ENCODE data around the gene GRHPR. TPM values are rescaled to one million over a fixed set of nuclear protein-coding genes. Genes with fewer than 3 reads are reported as not detected.

GRHPR gene
- total and polyA plus RNA-seq, 2 of the 8 experiments (the other 6 are each of a cell fraction or from before 2014, with no cell fraction given): 97.0 to 201 TPM

GRCh38 chr9:37453827-37454226 lies 31.3 kb downstream of the GRHPR start:
- H3K36me3 ChIP-seq (ENCODE audit: control insufficient read depth in 2 of 4, insufficient read depth in 4 of 4, low read length in 3 of 4): no peaks in the 10 kb centered on the region; a peak in 1 of 8 replicates
- H4K8ac ChIP-seq (ENCODE audit: extremely low read depth, insufficient read depth, low read length): no peak overlapping the region
- H3K56ac ChIP-seq (replicated peaks; ENCODE audit: insufficient read length, low read depth, low read length): no peak overlapping the region
- H2BK120ac ChIP-seq (replicated peaks; ENCODE audit: low read depth, low read length): no peak overlapping the region
- no peak overlapping the region for H3K4ac ChIP-seq (replicated peaks; ENCODE audit: insufficient read length, low read depth, low read length)
- H3K14ac ChIP-seq (ENCODE audit: insufficient read length): no peak overlapping the region
- TF ChIP-seq, protein P1, sequence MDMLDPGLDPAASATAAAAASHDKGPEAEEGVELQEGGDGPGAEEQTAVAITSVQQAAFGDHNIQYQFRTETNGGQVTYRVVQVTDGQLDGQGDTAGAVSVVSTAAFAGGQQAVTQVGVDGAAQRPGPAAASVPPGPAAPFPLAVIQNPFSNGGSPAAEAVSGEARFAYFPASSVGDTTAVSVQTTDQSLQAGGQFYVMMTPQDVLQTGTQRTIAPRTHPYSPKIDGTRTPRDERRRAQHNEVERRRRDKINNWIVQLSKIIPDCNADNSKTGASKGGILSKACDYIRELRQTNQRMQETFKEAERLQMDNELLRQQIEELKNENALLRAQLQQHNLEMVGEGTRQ (IDR thresholded peaks at IDR 0.05; ENCODE audit: low read length): no peak
- TF ChIP-seq ZNF274 (IDR thresholded peaks at IDR 0.05; ENCODE audit: borderline replicate concordance, extremely low read depth, low read length) (no peak), CBX5 (IDR thresholded peaks at IDR 0.05; ENCODE audit: low read depth, low read length) (no peak), JUND (IDR thresholded peaks at IDR 0.05; ENCODE audit: low read length) (no peak), SIN3A (conservative IDR thresholded peaks at IDR 0.05 in 1 of 2, IDR thresholded peaks at IDR 0.05 in 1 of 2; ENCODE audit: low read depth in 1 of 2, low read length in 2 of 2) (no peak), SIX5 (IDR thresholded peaks at IDR 0.05; ENCODE audit: low read depth, low read length) (no peak), RAD21 (IDR thresholded peaks at IDR 0.05 in 1 of 2, conservative IDR thresholded peaks at IDR 0.05 in 1 of 2; ENCODE audit: low read depth in 2 of 2, low read length in 2 of 2) (no peak), SP4 (IDR thresholded peaks at IDR 0.05; ENCODE audit: low read length) (no peak), RXRA (IDR thresholded peaks at IDR 0.05; ENCODE audit: insufficient read depth, low read depth, low read length) (no peak), TEAD4 (IDR thresholded peaks at IDR 0.05; ENCODE audit: low read depth, low read length) (no peak)
- H3K9ac ChIP-seq (replicated peaks in 1 of 4; ENCODE audit: extremely low read depth in 1 of 4, low read depth in 3 of 4, low read length in 3 of 4): no peak overlapping the region
- no peak overlapping the region for H2BK20ac ChIP-seq (ENCODE audit: low read length)
- no peaks in the 10 kb centered on the region for H3K23me2 ChIP-seq (ENCODE audit: low read depth, low read length)
- no peak overlapping the region for H4K91ac ChIP-seq (replicated peaks; ENCODE audit: insufficient read length, low read length)
- H3K27ac ChIP-seq (ENCODE audit: low read depth, low read length): no peak overlapping the region
- no peak overlapping the region for H3K4me2 ChIP-seq (ENCODE audit: insufficient read depth in 1 of 2, low read depth in 2 of 2, low read length in 2 of 2)
- FAIRE-seq (no peak), DNase-seq (ENCODE audit: low read depth in 1 of 2, low spot score in 2 of 2) (no peak)
- no peak overlapping the region for H4K5ac ChIP-seq (ENCODE audit: insufficient read length, low read depth, low read length)
- no peak overlapping the region for H2BK5ac ChIP-seq (ENCODE audit: low read depth, low read length)
- no peak overlapping the region for H3K4me3 ChIP-seq (ENCODE audit: extremely low read depth in 1 of 4, insufficient read depth in 2 of 4, low read depth in 3 of 4, low read length in 4 of 4)
- H2BK12ac ChIP-seq (ENCODE audit: low read depth, low read length): no peak overlapping the region
- peaks cover 7 to 95% of the 10 kb centered on the region in 2 experiments for H3K79me2 ChIP-seq (ENCODE audit: control insufficient read depth in 1 of 2, insufficient read depth in 2 of 2, low read length in 2 of 2)
- no peak overlapping the region for H2BK15ac ChIP-seq (ENCODE audit: low read length)
- ChIA-PET POLR2A (ENCODE audit: partially characterized antibody) (interaction anchor here (1.5 to 2.0 kb wide), 2 partner anchors 11 to 23 kb away, joined by 4 to 5 read pairs; partner anchors contain the start of gene ZBTB5), CTCF (ENCODE audit: partially characterized antibody) (no interaction called here)
- no peak overlapping the region for H2AK5ac ChIP-seq (ENCODE audit: low read depth, low read length)
- H3K18ac ChIP-seq (ENCODE audit: extremely low read depth, low read length): no peak overlapping the region
- WGBS, 2 experiments (ENCODE audit: extremely low coverage in 1 of 2, insufficient coverage in 1 of 2, insufficient read length in 1 of 2, insufficient replicate concordance in 2 of 2, low coverage in 1 of 2, low lambda C conversion rate in 2 of 2, missing lambda C conversion rate in 1 of 2): 86% methylated on average over 1 of the region's 1 CpG; no CpG with 5 or more reads in 1 of the 2 experiments
- H3K23ac ChIP-seq (ENCODE audit: insufficient read length): no peak overlapping the region
- peaks cover 12% of the 10 kb centered on the region for H3K79me1 ChIP-seq (ENCODE audit: low read depth, low read length)
- no peaks in the 10 kb centered on the region; a peak in 1 of 4 replicates for H3K9me3 ChIP-seq (ENCODE audit: insufficient read depth in 2 of 2, low read depth in 1 of 2, low read length in 1 of 2)
- H2AFZ ChIP-seq (ENCODE audit: low read length): no peak overlapping the region
- peaks cover 18 to 33% of the 10 kb centered on the region in 2 experiments for H4K20me1 ChIP-seq (replicated peaks in 1 of 2; ENCODE audit: control insufficient read depth in 1 of 2, insufficient read depth in 2 of 2, low read length in 2 of 2)
- no peaks in the 10 kb centered on the region for H3K27me3 ChIP-seq (replicated peaks in 1 of 4; ENCODE audit: control insufficient read depth in 3 of 4, extremely low read depth in 1 of 4, insufficient read depth in 3 of 4, low read length in 3 of 4)
- H3K4me1 ChIP-seq (replicated peaks in 1 of 4; ENCODE audit: control insufficient read depth in 3 of 4, insufficient read depth in 4 of 4, low read length in 3 of 4): peaks cover 0 to 3% (median 1%) of the 10 kb centered on the region in 4 experiments; a peak in 1 of 7 replicates

Measured in H1 (cell line).